ENCODE results near the gene RSPH1.

The RSPH1 gene

GRCh38 chr21:42429021-42429420, 67.0 kb downstream of the RSPH1 start:
- no peak overlapping the region for H3K27ac Mint-ChIP-seq (ENCODE audit: low read depth)
- H3K36me3 Mint-ChIP-seq (ENCODE audit: insufficient read depth) = peaks cover 62% of the 10 kb centered on the region
- no peak for DNase-seq (ENCODE audit: low spot score in 2 of 2)

GRCh38 chr21:42427809-42428419, 68.1 kb downstream of the RSPH1 start:
- ATAC-seq (replicated peaks; ENCODE audit: extremely low read depth, poor library complexity, severe bottlenecking) = no peak
- H3K36me3 Mint-ChIP-seq (ENCODE audit: insufficient read depth) = peaks cover 61% of the 10 kb centered on the region

More at GRCh38 chr21:42429021-42429420, 67.0 kb downstream of the RSPH1 start:
- Mint-ChIP-seq H3K4me1 (peaks cover 44% of the 10 kb centered on the region), H3K9me3 (no peaks in the 10 kb centered on the region), H3K27me3 (no peaks in the 10 kb centered on the region), H3K4me3 (no peak overlapping the region)
- ATAC-seq (replicated peaks; ENCODE audit: extremely low read depth, poor library complexity, severe bottlenecking) = no peak

GRCh38 chr21:42426876-42427480, 69.0 kb downstream of the RSPH1 start:
- Mint-ChIP-seq H3K9me3 (no peaks in the 10 kb centered on the region), H3K27me3 (no peaks in the 10 kb centered on the region), H3K4me3 (peak overlapping the region; percentile 9), H3K27ac (ENCODE audit: low read depth) (peak overlapping the region; percentile 41), H3K4me1 (peaks cover 59% of the 10 kb centered on the region), H3K36me3 (ENCODE audit: insufficient read depth) (peaks cover 53% of the 10 kb centered on the region)
- ATAC-seq (replicated peaks; ENCODE audit: extremely low read depth, poor library complexity, severe bottlenecking) = no peak
- DNase-seq (ENCODE audit: low spot score in 2 of 2) = no peak

More at GRCh38 chr21:42427809-42428419, 68.1 kb downstream of the RSPH1 start:
- H3K27me3 Mint-ChIP-seq = no peaks in the 10 kb centered on the region
- peak overlapping the region; percentile 41 for H3K27ac Mint-ChIP-seq (ENCODE audit: low read depth)
- H3K4me1 Mint-ChIP-seq = peaks cover 55% of the 10 kb centered on the region
- no peak overlapping the region for H3K4me3 Mint-ChIP-seq
- no peak for DNase-seq (ENCODE audit: low spot score in 2 of 2)
- no peaks in the 10 kb centered on the region for H3K9me3 Mint-ChIP-seq

- Mint-ChIP-seq H3K36me3 (ENCODE audit: insufficient read depth) (peaks cover 54% of the 10 kb centered on the region), H3K9me3 (no peaks in the 10 kb centered on the region), H3K27me3 (no peaks in the 10 kb centered on the region), H3K27ac (ENCODE audit: low read depth) (peak overlapping the region; percentile 41), H3K4me1 (peaks cover 65% of the 10 kb centered on the region), H3K4me3 (no peak overlapping the region)
- no peak for ATAC-seq (replicated peaks; ENCODE audit: extremely low read depth, poor library complexity, severe bottlenecking)
- no peak for DNase-seq (ENCODE audit: low spot score in 2 of 2)
Measured at GRCh38 chr21:42426424-42426823, 69.6 kb downstream of the RSPH1 start.

- peaks cover 55% of the 10 kb centered on the region for H3K36me3 Mint-ChIP-seq (ENCODE audit: insufficient read depth)
Measured at GRCh38 chr21:42425591-42425990, 70.4 kb downstream of the RSPH1 start.

GRCh38 chr21:42424914-42425541, 71.0 kb downstream of the RSPH1 start:
- Mint-ChIP-seq H3K4me1 (peaks cover 78% of the 10 kb centered on the region), H3K27ac (ENCODE audit: low read depth) (peak overlapping the region; percentile 87), H3K36me3 (ENCODE audit: insufficient read depth) (peaks cover 57% of the 10 kb centered on the region), H3K9me3 (no peaks in the 10 kb centered on the region), H3K27me3 (no peaks in the 10 kb centered on the region), H3K4me3 (peak overlapping the region; percentile 81)
- ATAC-seq (replicated peaks; ENCODE audit: extremely low read depth, poor library complexity, severe bottlenecking) = peak; percentile 94
- DNase-seq (ENCODE audit: low spot score in 2 of 2) = peak; percentile 71 to 86

More at GRCh38 chr21:42425591-42425990, 70.4 kb downstream of the RSPH1 start:
- H3K4me1 Mint-ChIP-seq = peaks cover 73% of the 10 kb centered on the region
- H3K27me3 Mint-ChIP-seq = no peaks in the 10 kb centered on the region
- no peaks in the 10 kb centered on the region for H3K9me3 Mint-ChIP-seq
- peak overlapping the region; percentile 87 for H3K27ac Mint-ChIP-seq (ENCODE audit: low read depth)
- DNase-seq (ENCODE audit: low spot score in 2 of 2) (no peak), ATAC-seq (replicated peaks; ENCODE audit: extremely low read depth, poor library complexity, severe bottlenecking) (peak; percentile 12)
- H3K4me3 Mint-ChIP-seq = peak overlapping the region; percentile 81

- ATAC-seq (replicated peaks; ENCODE audit: extremely low read depth, poor library complexity, severe bottlenecking) (no peak), DNase-seq (ENCODE audit: low spot score in 2 of 2) (no peak)
- Mint-ChIP-seq H3K36me3 (ENCODE audit: insufficient read depth) (peaks cover 61% of the 10 kb centered on the region), H3K4me1 (peaks cover 83% of the 10 kb centered on the region), H3K27me3 (no peaks in the 10 kb centered on the region), H3K9me3 (no peaks in the 10 kb centered on the region), H3K27ac (ENCODE audit: low read depth) (peak overlapping the region; percentile 81), H3K4me3 (peak overlapping the region; percentile 81)
Measured at GRCh38 chr21:42423685-42424084, 72.3 kb downstream of the RSPH1 start.

- peaks cover 66% of the 10 kb centered on the region for H3K36me3 Mint-ChIP-seq (ENCODE audit: insufficient read depth)
- H3K4me3 Mint-ChIP-seq = peak overlapping the region; percentile 81
- H3K4me1 Mint-ChIP-seq = peaks cover 87% of the 10 kb centered on the region
- peak; percentile 32 to 53 for DNase-seq (ENCODE audit: low spot score in 2 of 2)
- ATAC-seq (replicated peaks; ENCODE audit: extremely low read depth, poor library complexity, severe bottlenecking) = peak; percentile 18
- H3K27ac Mint-ChIP-seq (ENCODE audit: low read depth) = peak overlapping the region; percentile 81
- H3K9me3 Mint-ChIP-seq = no peaks in the 10 kb centered on the region
- no peaks in the 10 kb centered on the region for H3K27me3 Mint-ChIP-seq
Measured at GRCh38 chr21:42423197-42423675, 72.8 kb downstream of the RSPH1 start.
